HEK293 (cell line): Measurements from ENCODE around the gene SERINC2.

Experiments
- CTCF ChIA-PET: fragments of 350-600 bp; formaldehyde crosslinking; extraction: SDS; loops from one replicate; lab custom pipeline; 2021; ENCODE audit warnings: antibody characterized with exemption; lab: Yijun Ruan, JAX
- POLR2A ChIA-PET: fragments of 300-600 bp; formaldehyde crosslinking; extraction: SDS; loops from one replicate; lab custom pipeline; 2020; ENCODE audit warnings: antibody characterized with exemption, inconsistent platforms; lab: Yijun Ruan, JAX
- H3K27ac ChIP-seq: fragments of 200-500 bp; sonication (Bioruptor generic); 2 replicates; pipeline ENCODE4 v1.5.1; 2014; ENCODE audit warnings: low read depth, low read length, control low read depth, inconsistent platforms; ENCODE audit errors: extremely low read depth
- H3K36me3 ChIP-seq, 2 experiments: fragments of 200-500 bp in 1 of 2; sonication (Bioruptor generic) in 1 of 2; 1 replicate in 1 of 2; 2 replicates in 1 of 2; pipeline ENCODE4 v1.5.1; 2014 to 2017; ENCODE audit warnings: inconsistent platforms in 2 of 2, low read length in 2 of 2; ENCODE audit not compliant: control insufficient read depth in 2 of 2, insufficient read depth in 1 of 2
- H3K4me1 ChIP-seq: fragments of 200-500 bp; sonication (Bioruptor generic); 2 replicates; pipeline ENCODE4 v1.5.1; 2014; ENCODE audit warnings: mild to moderate bottlenecking, low read length, inconsistent platforms; ENCODE audit not compliant: control insufficient read depth, insufficient read depth
- H3K4me3 ChIP-seq: 2 replicates; pipeline ENCODE4 v1.5.1; 2011; ENCODE audit warnings: low read depth, mild to moderate bottlenecking, control low read depth, low read length, moderate library complexity
- H3K9me3 ChIP-seq: fragments of 200-500 bp; sonication (Bioruptor generic); 2 replicates; pipeline ENCODE4 v1.5.1; 2014; ENCODE audit warnings: low read depth, low read length, inconsistent platforms; ENCODE audit not compliant: control insufficient read depth, insufficient read depth
- BCL11A ChIP-seq: fragments of 450-650 bp; formaldehyde crosslinking; IDR thresholded peaks from 2 replicates; pipeline ENCODE4 v1.5.1; 2016; ENCODE audit warnings: low read depth, missing biosample characterization, missing genetic modification characterization
- GLIS2 ChIP-seq: fragments of 450-650 bp; formaldehyde crosslinking; IDR thresholded peaks from 2 replicates; pipeline ENCODE4 v1.5.1; 2016; ENCODE audit warnings: missing biosample characterization, missing genetic modification characterization
- IKZF3 ChIP-seq: fragments of 450-650 bp; IDR thresholded peaks from 2 replicates; pipeline ENCODE4 v1.5.0; 2018; ENCODE audit warnings: missing biosample characterization, mild to moderate bottlenecking, missing genetic modification characterization, moderate library complexity
- KLF1 ChIP-seq: fragments of 450-650 bp; formaldehyde crosslinking; IDR thresholded peaks from 2 replicates; pipeline ENCODE4 v1.5.1; 2016; ENCODE audit warnings: missing biosample characterization, missing genetic modification characterization
- KLF10 ChIP-seq: fragments of 450-650 bp; IDR thresholded peaks from 2 replicates; pipeline ENCODE4 v1.5.1; 2018; ENCODE audit warnings: missing biosample characterization, mild to moderate bottlenecking, missing genetic modification characterization
- SCRT2 ChIP-seq: fragments of 450-650 bp; formaldehyde crosslinking; IDR thresholded peaks from 2 replicates; pipeline ENCODE4 v1.5.1; 2016; ENCODE audit warnings: missing biosample characterization, missing genetic modification characterization
- ZBTB1 ChIP-seq: fragments of 450-650 bp; formaldehyde crosslinking; IDR thresholded peaks from 2 replicates; pipeline ENCODE4 v1.5.1; 2016; ENCODE audit warnings: missing biosample characterization, missing genetic modification characterization
- ZBTB17 ChIP-seq: fragments of 450-650 bp; formaldehyde crosslinking; IDR thresholded peaks from 2 replicates; pipeline ENCODE4 v1.5.1; 2016; ENCODE audit warnings: missing biosample characterization, missing genetic modification characterization
- ZBTB20 ChIP-seq: fragments of 450-650 bp; formaldehyde crosslinking; IDR thresholded peaks from 2 replicates; pipeline ENCODE4 v1.5.1; 2016; ENCODE audit warnings: missing biosample characterization, missing genetic modification characterization
- ZBTB26 ChIP-seq: fragments of 450-650 bp; formaldehyde crosslinking; optimal IDR thresholded peaks from 2 replicates; pipeline ENCODE3; 2016; ENCODE audit warnings: missing biosample characterization, mild to moderate bottlenecking, missing genetic modification characterization
- ZBTB48 ChIP-seq: fragments of 450-650 bp; formaldehyde crosslinking; IDR thresholded peaks from 2 replicates; pipeline ENCODE4 v1.5.1; 2016; ENCODE audit warnings: missing biosample characterization, missing genetic modification characterization
- ZBTB8A ChIP-seq: fragments of 450-650 bp; formaldehyde crosslinking; IDR thresholded peaks from 2 replicates; pipeline ENCODE4 v1.5.1; 2016; ENCODE audit warnings: missing biosample characterization, missing genetic modification characterization
- ZFHX2 ChIP-seq: fragments of 450-650 bp; formaldehyde crosslinking; conservative IDR thresholded peaks from 2 replicates; pipeline ENCODE4 v1.5.1; 2016; ENCODE audit warnings: missing biosample characterization, missing genetic modification characterization
- ZNF121 ChIP-seq: fragments of 450-650 bp; formaldehyde crosslinking; IDR thresholded peaks from 2 replicates; pipeline ENCODE4 v1.5.1; 2016; ENCODE audit warnings: missing biosample characterization, missing genetic modification characterization
- ZNF138 ChIP-seq: fragments of 450-650 bp; formaldehyde crosslinking; IDR thresholded peaks from 2 replicates; pipeline ENCODE4 v1.5.1; 2016; ENCODE audit warnings: missing biosample characterization, missing genetic modification characterization, borderline replicate concordance
- ZNF146 ChIP-seq: fragments of 450-650 bp; formaldehyde crosslinking; IDR thresholded peaks from 2 replicates; pipeline ENCODE4 v1.5.1; 2016; ENCODE audit warnings: missing biosample characterization, missing genetic modification characterization
- ZNF324 ChIP-seq: fragments of 450-650 bp; formaldehyde crosslinking; IDR thresholded peaks from 2 replicates; pipeline ENCODE4 v1.5.1; 2016; ENCODE audit warnings: missing biosample characterization, missing genetic modification characterization
- ZNF362 ChIP-seq: fragments of 450-650 bp; formaldehyde crosslinking; IDR thresholded peaks from 2 replicates; pipeline ENCODE4 v1.5.1; 2016; ENCODE audit warnings: missing biosample characterization, missing genetic modification characterization
- ZNF366 ChIP-seq: fragments of 450-650 bp; formaldehyde crosslinking; conservative IDR thresholded peaks from 2 replicates; pipeline ENCODE4 v1.5.1; 2016; ENCODE audit warnings: missing biosample characterization, missing genetic modification characterization
- ZNF488 ChIP-seq: fragments of 450-650 bp; formaldehyde crosslinking; IDR thresholded peaks from 2 replicates; pipeline ENCODE4 v1.5.1; 2016; ENCODE audit warnings: missing biosample characterization, missing genetic modification characterization
- ZNF521 ChIP-seq: fragments of 450-650 bp; formaldehyde crosslinking; IDR thresholded peaks from 2 replicates; pipeline ENCODE4 v1.5.1; 2017; ENCODE audit warnings: missing biosample characterization, mild to moderate bottlenecking, missing genetic modification characterization
- ZNF623 ChIP-seq: fragments of 450-650 bp; formaldehyde crosslinking; IDR thresholded peaks from 2 replicates; pipeline ENCODE4 v1.5.1; 2016; ENCODE audit warnings: missing biosample characterization, missing genetic modification characterization
- ZNF658 ChIP-seq: fragments of 450-650 bp; formaldehyde crosslinking; IDR thresholded peaks from 2 replicates; pipeline ENCODE4; 2016; ENCODE audit warnings: missing biosample characterization, missing genetic modification characterization
- ZNF664 ChIP-seq: fragments of 450-650 bp; formaldehyde crosslinking; IDR thresholded peaks from 2 replicates; pipeline ENCODE4 v1.5.1; 2016; ENCODE audit warnings: missing biosample characterization, missing genetic modification characterization
- ZSCAN30 ChIP-seq: fragments of 450-650 bp; IDR thresholded peaks from 2 replicates; pipeline ENCODE4 v1.5.1; 2018; ENCODE audit warnings: missing biosample characterization, mild to moderate bottlenecking, missing genetic modification characterization, moderate library complexity
- TF ChIP-seq, protein P1 (sequence below): fragments of 450-650 bp; formaldehyde crosslinking; IDR thresholded peaks from 2 replicates; pipeline ENCODE4 v1.5.1; 2016; ENCODE audit warnings: missing biosample characterization, missing genetic modification characterization
- TF ChIP-seq, protein P2 (sequence below): fragments of 450-650 bp; formaldehyde crosslinking; IDR thresholded peaks from 2 replicates; pipeline ENCODE4; 2016; ENCODE audit warnings: missing biosample characterization, missing genetic modification characterization
- TF ChIP-seq, protein P3 (sequence below): fragments of 450-650 bp; formaldehyde crosslinking; IDR thresholded peaks from 2 replicates; pipeline ENCODE4 v1.5.1; 2017; ENCODE audit warnings: missing biosample characterization, missing genetic modification characterization
- TF ChIP-seq, protein P4 (sequence below): fragments of 450-650 bp; formaldehyde crosslinking; IDR thresholded peaks from 2 replicates; pipeline ENCODE4 v1.5.1; 2016; ENCODE audit warnings: missing biosample characterization, missing genetic modification characterization

The SERINC2 gene

GRCh38 chr1:31413405-31414001 is 490 bp downstream of the SERINC2 start (continued):
- TF ChIP-seq ZNF121 (tag by site-specific recombination) (no peak), KLF1 (tag by site-specific recombination) (peak; percentile 72), ZSCAN30 (tag by site-specific recombination) (peak; percentile 23; the same call in 1 of the 2 replicates), BCL11A (tag by site-specific recombination) (0 out of 2 replicates have a peak, but pooled peaks have one; percentile 14), ZBTB26 (tag by site-specific recombination) (peak; percentile 77), ZBTB20 (peak; percentile 94), GLIS2 (tag by site-specific recombination) (peak; percentile 50; the same call in 1 of the 2 replicates), ZNF623 (tag by site-specific recombination) (no peak), SCRT2 (tag by site-specific recombination) (0 out of 2 replicates have a peak, but pooled peaks have one; percentile 9), ZNF366 (no peak), ZBTB8A (tag by site-specific recombination) (peak; percentile 95)
- TF ChIP-seq, protein P1, sequence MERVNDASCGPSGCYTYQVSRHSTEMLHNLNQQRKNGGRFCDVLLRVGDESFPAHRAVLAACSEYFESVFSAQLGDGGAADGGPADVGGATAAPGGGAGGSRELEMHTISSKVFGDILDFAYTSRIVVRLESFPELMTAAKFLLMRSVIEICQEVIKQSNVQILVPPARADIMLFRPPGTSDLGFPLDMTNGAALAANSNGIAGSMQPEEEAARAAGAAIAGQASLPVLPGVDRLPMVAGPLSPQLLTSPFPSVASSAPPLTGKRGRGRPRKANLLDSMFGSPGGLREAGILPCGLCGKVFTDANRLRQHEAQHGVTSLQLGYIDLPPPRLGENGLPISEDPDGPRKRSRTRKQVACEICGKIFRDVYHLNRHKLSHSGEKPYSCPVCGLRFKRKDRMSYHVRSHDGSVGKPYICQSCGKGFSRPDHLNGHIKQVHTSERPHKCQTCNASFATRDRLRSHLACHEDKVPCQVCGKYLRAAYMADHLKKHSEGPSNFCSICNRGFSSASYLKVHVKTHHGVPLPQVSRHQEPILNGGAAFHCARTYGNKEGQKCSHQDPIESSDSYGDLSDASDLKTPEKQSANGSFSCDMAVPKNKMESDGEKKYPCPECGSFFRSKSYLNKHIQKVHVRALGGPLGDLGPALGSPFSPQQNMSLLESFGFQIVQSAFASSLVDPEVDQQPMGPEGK (tag by site-specific recombination): peak; percentile 74; the same call in 1 of the 2 replicates

- no peaks in the 10 kb centered on the region for H3K36me3 ChIP-seq
- CTCF ChIA-PET: interaction anchor here (0.6 to 2.1 kb wide), 2 partner anchors 20 to 188 kb away, joined by 3 to 14 read pairs; no protein-coding TSS in a partner anchor
- no peak overlapping the region for H3K4me3 ChIP-seq
- no peak overlapping the region for H3K27ac ChIP-seq
- H3K9me3 ChIP-seq: no peaks in the 10 kb centered on the region
- H3K4me1 ChIP-seq: no peaks in the 10 kb centered on the region; the same call in 1 of the 2 replicates
- POLR2A ChIA-PET: no interaction called here
- TF ChIP-seq ZNF324 (no peak), ZNF138 (tag by site-specific recombination) (no peak), ZNF146 (tag by site-specific recombination) (no peak), IKZF3 (tag by site-specific recombination) (no peak), ZBTB48 (tag by site-specific recombination) (no peak), ZNF658 (tag by site-specific recombination) (no peak), ZNF362 (tag by site-specific recombination) (no peak), KLF10 (tag by site-specific recombination) (no peak), ZNF664 (tag by site-specific recombination) (no peak), ZNF366 (no peak), ZNF521 (tag by site-specific recombination) (no peak), ZFHX2 (tag by site-specific recombination) (no peak), ZNF488 (tag by site-specific recombination) (no peak), ZBTB1 (tag by site-specific recombination) (no peak), ZBTB17 (no peak)
- TF ChIP-seq, protein P2, sequence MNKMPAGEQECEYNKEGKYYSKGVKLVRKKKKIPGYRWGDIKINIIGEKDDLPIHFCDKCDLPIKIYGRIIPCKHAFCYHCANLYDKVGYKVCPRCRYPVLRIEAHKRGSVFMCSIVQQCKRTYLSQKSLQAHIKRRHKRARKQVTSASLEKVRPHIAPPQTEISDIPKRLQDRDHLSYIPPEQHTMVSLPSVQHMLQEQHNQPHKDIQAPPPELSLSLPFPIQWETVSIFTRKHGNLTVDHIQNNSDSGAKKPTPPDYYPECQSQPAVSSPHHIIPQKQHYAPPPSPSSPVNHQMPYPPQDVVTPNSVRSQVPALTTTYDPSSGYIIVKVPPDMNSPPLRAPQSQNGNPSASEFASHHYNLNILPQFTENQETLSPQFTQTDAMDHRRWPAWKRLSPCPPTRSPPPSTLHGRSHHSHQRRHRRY (tag by site-specific recombination): no peak
- TF ChIP-seq, protein P3, sequence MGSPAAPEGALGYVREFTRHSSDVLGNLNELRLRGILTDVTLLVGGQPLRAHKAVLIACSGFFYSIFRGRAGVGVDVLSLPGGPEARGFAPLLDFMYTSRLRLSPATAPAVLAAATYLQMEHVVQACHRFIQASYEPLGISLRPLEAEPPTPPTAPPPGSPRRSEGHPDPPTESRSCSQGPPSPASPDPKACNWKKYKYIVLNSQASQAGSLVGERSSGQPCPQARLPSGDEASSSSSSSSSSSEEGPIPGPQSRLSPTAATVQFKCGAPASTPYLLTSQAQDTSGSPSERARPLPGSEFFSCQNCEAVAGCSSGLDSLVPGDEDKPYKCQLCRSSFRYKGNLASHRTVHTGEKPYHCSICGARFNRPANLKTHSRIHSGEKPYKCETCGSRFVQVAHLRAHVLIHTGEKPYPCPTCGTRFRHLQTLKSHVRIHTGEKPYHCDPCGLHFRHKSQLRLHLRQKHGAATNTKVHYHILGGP (tag by site-specific recombination): no peak
- TF ChIP-seq, protein P4, sequence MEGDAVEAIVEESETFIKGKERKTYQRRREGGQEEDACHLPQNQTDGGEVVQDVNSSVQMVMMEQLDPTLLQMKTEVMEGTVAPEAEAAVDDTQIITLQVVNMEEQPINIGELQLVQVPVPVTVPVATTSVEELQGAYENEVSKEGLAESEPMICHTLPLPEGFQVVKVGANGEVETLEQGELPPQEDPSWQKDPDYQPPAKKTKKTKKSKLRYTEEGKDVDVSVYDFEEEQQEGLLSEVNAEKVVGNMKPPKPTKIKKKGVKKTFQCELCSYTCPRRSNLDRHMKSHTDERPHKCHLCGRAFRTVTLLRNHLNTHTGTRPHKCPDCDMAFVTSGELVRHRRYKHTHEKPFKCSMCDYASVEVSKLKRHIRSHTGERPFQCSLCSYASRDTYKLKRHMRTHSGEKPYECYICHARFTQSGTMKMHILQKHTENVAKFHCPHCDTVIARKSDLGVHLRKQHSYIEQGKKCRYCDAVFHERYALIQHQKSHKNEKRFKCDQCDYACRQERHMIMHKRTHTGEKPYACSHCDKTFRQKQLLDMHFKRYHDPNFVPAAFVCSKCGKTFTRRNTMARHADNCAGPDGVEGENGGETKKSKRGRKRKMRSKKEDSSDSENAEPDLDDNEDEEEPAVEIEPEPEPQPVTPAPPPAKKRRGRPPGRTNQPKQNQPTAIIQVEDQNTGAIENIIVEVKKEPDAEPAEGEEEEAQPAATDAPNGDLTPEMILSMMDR (tag by site-specific recombination): no peak
Observed at GRCh38 chr1:31414980-31415370, 2.0 kb downstream of the SERINC2 start.
